Germinal center (tissue), 1 donor: Measurements from ENCODE around the gene NANOG.
"Not testable (repeated sequence)": the region's sequence is repeated elsewhere in the genome, so short reads cannot be mapped to it uniquely, and the experiment has no call there.

Experiments used
- DNase-seq: peaks from one replicate; pipeline ENCODE4 v3.0.0; 2012; ENCODE audit warnings: mixed read lengths, low spot score

NANOG gene

DNA sequence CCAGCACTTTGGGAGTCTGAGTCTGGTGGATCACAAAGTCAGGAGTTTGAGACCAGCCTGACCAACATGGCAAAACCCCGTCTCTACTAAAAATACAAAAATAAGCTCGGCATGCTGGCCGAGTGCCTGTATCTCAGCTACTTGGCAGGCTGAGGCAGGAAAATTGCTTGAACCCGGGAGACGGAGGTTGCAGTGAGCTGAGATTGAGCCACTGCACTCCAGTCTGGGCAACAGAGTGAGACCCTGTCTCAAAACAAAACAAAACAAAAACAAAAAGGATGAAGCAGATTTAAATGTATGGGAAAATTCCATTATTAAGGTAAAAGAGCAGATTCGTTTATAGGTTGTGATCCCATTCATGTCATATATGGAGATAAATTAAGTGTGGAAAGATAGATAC lies 17.1 kb downstream of the NANOG start:
- not testable (repeated sequence) for DNase-seq

DNA sequence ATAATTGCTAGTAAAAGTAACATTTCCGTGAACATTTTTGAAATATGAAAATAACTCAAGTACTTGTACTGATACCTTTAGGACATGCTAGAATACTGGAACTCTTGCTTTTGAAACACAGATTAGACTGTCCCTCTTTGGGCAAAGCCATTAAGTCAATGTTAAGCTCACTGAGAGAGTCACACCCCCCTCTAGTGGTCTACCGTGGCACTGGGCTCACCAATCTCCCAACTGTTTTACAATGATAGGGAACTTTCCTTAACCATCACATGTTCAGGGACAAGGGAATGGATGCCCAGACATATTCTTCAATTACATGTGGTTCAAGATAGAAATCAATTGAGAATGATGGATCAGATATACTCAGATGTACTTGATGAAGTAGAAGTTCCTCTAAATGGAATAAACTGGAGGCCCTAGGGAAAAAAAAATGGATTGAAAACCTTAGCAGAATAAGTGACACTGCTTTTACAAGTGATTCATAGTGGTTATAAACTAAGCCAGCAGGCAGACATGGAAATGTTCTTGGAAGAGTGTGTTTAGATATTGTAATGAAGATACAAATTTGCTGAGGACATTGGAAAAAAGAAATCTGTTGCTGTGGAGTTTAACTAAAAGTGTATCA lies 17.8 kb downstream of the NANOG start:
- DNase-seq = peak; percentile 57

DNA sequence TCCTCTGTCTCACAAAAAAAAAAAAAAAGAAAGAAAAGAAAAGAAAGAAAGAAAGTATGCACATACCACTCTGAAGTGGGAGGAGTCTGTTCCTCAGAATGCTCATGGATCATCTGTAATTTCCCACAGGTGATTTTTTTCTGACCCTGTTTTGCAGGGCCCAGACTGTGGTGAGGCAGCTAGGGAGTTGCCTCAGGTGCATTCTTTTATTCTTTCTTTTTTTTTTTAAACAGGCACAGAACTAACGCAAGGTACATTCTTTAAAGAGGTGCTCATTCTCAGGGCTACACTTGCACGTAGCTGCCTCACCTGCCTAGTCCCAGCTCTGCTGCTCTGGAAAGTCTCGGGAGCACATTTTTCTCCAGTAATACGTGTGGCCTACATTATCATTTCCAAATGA lies 36.6 kb downstream of the NANOG start:
- DNase-seq = not testable (repeated sequence)

DNA sequence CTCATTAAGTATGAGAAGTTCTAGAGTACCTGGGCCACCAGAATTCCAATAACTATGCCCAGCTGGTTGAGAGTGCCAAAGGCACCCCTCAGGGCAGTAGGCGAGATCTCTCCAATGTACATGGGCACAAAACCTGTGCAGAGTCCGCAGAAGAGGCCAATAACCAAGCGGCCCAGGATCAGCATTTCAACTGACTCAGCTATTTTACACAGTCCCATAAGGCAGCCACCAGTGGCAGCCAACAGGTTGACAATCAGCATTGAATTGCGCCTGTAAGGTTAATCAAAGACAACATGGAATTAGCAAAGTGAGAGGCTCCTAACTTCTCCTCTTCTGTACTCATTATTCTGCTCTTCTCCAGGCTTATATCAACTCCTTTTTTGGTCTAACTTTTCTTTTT lies 40.5 kb downstream of the NANOG start:
- DNase-seq = not testable (repeated sequence)

DNA sequence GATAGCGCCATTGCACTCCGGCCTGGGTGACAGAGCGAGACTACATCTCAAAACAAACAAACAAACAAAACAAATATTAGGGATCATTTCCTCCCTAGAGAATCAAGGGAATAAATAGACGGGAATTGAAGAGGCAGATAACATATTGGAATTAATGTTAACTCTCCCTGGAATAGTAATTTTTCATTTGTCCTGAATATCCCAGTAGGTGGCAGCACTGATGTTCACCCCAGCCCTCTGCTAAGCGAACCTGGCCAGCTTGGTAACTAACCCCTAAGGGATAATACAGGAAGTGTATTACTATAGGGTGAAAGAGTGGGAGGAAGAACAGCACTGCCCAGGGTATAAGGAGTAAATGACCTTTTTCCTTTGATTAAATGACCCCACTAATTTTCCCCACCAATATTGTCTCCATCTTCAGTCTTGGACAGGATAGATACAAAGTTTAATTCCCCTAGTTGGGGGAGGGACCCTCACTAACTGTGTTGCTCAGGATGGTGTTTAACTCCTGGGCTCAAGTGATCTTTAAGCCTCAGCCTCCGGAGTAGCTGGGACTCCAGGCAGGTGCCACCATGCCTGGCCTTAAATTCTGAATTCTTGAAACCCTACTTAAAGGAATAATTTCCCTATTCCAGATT lies 43.0 kb downstream of the NANOG start:
- peak; percentile 75 for DNase-seq

DNA sequence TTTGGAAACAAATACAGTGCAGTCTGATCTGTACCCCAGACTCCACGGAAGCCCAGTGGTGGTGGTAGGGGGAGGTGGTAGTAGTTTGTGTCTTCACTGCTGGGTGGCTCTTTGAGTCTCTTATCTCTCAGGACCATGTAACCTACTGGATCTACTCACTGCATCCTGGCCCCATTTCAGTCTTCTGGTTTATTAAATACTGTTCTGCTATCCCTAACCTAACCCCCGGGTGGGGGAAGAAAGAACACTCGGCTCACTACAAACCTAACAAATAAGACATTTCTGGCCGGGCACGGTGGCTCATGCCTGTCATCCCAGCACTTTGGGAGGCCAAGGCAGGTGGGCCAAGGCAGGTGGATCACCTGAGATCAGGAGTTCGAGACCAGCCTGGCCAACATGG lies 44.0 kb downstream of the NANOG start:
- DNase-seq = not testable (repeated sequence)

DNA sequence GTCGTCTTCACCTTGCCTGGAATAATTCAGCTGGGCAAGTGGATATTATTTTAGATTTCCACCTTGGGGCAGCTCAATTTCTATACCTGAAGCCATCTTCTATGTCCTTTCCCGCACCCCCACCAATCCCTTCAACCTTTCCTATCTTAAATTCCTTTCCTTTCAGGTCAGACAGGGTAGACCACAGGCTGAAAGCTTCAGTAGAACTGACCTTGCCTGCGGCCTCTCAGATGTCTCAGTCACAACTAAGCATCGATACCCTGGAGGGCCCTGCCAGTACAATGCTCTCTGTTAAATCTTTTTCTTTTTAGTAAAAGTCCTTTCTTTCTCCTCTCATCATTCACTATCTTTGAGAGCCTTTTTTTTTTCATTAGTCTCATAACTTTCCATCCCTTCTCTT lies 44.6 kb downstream of the NANOG start:
- DNase-seq = no peak

DNA sequence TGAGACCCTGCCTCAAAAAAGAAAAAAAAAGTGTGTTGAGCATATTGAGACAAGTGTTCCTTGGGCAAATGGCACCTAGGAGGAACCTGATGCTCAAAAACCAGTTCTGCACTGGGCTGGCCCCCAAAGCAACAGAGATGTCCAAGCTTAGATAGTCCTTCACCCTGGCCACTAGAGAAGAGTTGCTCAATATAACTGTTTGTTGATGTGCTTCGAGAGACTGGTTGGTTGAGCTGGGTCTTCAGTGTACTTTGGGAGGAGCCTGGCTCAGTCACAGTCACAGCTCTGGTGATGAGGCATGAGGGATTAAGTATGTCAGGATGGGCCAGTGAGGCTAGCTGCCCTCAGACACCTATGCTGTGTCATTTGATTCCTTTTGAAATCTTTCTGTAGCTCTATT lies 45.5 kb downstream of the NANOG start:
- DNase-seq = no peak

DNA sequence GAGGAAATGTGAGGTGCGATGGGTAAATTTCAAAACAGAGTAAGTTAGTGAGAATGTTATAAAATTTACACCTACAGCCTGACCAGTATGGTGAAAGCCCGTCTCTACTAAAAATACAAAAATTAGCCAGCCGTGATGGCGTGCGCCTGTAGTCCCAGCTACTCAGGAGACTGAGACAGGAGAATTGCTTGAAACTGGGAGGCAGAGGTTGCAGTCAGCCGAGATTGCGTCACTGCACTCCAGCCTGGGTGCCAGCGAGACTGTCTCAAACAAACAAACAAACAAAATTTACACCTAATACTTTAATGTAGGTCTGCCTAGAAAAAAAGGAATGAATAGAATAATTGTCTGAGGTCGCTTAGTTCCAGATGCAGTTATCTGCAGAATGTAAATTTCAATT lies 45.9 kb downstream of the NANOG start:
- DNase-seq = no peak

DNA sequence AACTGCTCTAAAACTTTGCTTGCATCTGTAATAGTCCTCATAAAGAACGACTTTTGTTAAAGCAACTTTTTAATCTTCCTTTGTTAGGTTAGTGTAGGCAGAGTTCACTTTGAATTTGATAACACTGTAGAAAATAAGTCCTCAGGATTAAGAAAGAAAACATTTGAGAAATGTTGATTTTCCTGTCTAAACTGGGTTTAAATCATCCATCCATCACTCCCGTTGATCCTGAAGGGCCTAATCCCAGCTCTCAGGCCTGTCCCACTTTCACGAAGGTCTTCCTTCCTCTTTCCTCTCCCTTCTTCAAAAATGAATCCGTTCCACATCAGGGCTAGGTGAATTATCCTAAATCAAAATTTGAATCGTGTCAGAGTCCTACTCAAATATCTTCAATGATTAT lies 46.6 kb downstream of the NANOG start:
- no peak for DNase-seq

DNA sequence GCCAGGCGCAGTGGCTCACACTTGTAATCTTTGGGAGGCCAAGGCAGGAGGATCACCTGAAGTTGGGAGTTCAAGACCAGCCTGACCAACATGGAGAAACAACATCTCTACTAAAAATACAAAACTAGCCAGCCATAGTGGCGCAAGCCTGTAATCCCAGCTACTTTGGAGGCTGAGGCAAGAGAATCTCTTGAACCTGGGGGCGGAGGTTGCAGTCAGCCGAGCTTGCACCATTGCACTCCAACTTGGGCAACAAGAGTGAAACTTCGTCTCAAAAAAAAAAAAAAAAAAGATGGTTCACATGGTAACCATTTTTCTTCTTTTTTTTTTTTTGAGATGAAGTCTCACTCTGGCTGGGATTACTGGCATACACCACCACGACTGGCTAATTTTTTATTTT lies 48.2 kb downstream of the NANOG start:
- DNase-seq = no peak

DNA sequence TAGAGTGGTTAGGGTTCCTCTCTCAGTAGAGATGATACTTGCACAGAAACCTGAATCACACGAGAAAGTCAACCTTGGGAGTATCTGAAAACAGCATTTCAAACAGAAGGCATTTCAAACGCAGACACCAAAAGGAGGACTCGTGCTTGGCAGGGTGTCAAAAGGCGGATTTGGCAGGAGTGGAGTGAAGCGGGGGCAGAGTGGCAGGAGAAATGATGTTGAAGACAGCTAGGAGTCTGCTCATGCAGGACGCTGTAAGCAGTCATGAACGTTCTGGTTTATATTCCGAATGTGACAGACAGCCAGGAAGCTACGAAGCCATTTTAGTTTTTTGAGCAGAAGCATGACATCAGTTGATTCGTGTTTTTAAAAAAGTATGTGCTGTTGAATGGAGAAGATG lies 50.0 kb downstream of the NANOG start:
- not testable (repeated sequence) for DNase-seq

DNA sequence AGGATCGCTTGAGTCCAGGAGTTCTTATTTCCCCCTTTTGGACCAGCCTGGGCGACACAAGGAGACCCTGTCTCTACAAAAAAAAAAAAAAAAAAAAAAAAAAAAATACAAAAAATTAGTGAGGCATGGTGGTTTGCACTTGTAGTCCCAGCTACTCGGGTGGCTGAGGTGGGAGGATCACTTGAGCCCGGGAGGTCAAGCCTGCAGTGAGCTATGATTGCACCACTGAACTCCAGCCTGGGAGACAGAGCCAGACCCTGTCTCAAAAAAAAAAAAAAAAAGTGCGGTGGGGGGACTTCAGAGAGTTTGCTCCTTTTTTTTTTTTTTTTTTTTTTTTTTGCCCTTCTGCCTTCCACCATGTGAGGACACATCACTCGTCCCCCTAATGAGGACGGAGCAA lies 50.6 kb downstream of the NANOG start:
- DNase-seq = not testable (repeated sequence)

DNA sequence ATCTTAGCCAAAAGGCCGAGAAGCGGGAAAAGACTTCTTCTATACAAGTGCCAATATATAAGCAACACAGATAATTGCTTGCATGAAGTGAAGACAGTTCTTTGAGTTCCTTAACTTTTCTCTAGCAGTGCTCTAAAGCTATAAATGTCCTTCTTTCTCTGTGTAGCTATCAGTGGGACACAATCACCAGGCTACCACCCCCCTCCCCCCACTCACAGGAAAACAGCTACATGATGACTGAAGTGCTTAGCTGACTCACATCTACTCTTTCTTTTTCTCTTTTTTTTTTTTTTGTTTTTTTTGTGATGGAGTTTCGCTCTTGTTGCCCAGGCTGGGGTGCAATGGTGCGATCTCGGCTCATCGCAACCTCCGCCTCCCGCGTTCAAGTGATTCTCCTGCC lies 53.2 kb downstream of the NANOG start:
- not testable (repeated sequence) for DNase-seq

DNA sequence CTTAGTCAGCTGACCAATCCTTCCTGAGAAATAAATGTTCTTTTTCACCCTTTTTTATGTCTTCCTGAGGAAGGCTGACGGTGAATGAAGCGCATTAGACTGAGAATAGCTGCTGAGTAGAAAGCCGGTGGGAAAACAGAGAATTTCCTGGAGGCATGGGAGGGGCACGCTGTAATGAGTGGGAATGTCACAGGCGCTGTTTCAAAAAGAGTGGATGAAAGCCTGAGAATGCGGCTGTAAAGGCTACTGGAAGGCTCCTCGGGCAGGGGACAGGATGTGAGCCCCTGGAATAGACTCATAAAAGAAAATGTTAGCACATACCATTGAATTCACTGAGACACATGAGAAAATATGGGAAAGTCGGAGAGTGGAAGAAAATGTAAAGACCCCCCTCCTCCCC lies 53.9 kb downstream of the NANOG start:
- DNase-seq = not testable (repeated sequence)

DNA sequence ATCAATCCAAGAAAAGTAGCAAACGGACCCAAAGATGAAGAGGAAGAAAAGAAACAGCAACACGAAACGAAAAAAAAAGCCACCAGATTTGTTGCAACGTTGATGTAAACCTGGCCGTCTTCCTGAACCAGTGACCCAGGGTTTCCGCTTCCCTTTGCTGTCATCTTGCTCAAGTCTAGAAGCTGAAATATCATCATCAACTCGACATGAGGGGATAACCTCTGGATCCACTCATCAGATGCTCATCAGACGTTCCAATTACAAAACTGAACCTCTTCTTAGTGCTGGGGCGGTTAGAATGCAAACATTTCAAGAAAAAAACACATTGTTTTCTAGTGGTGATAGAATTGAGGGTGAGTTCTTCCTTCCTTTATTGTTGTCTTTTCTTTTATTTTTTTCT lies 54.4 kb downstream of the NANOG start:
- not testable (repeated sequence) for DNase-seq

DNA sequence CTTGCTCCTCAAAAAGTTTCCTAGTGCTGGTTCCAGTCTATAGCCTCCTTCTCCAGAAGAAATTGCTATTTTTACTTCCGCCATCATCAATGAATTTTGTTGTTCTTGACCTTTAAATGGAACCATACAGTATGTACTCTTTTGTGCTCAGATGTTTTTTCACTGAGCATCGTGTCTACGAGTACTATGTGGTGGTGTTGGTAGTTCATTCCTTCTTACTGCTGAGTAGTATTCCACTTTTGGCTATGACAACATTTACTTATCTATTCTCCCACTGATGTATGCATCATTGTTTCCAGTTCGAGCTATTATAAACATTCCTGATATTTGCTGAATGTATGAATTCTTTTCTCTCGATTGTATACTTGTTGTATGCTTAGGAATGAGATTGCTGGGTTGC lies 54.9 kb downstream of the NANOG start:
- no peak for DNase-seq

DNA sequence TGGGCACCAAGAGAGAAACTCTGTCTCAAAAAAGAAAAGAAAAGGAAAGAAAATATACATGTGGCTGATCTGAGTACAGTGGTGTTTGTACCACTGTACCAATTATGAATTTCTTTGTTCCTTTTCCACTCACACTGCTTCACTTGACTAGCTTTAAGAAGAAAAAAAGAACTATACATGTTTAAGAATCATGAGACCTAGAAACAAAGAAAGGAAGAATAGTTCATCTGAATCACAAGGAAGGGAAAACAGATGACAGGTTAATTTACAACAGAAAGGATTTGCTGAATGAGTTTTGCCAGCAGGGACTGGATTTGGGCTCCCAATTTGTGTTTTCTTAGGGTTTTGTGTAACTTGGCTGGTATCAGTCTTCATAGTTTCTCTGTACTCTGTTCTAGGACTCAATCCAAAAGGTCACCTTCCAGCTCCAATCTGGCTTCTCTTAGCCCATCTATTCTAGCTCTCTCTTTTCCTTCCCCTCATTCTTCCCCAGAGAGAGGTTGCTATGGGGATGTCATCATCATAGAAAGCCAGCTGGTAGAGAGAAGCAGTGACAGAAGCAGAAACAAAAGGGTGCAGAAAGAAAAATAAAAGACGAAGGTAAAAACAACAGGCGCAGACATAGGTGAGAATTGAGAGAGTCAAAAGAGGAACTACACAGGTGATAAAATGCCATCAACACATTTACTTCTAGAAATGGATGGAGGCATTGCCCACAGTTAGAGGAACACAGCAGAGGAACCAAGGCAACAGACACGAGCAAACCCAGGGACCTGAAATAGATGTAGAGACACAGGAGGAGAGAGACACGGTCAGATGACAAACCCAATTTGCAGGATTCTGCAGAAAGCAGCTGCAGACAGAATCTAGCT lies 58.3 kb downstream of the NANOG start:
- not testable (repeated sequence) for DNase-seq

DNA sequence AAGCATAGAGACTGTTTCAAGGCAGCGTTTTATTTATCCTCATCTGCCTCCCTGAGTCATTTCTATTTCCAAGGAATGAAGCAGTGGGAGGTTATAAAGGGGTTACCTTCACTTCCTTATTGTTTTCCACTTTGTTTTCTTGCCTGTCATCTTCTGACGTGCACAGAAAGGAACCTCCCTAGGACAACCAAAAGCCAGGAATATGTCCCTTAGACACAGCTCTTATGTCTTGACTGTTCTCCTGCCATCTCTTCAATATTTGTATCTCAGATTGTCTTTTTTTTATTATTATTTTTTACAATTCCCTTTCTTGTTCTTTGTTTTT lies 58.9 kb downstream of the NANOG start:
- DNase-seq = not testable (repeated sequence)
